Activated CD8-positive, alpha-beta memory T cell treated with anti-CD3 and anti-CD28 coated beads, Interleukin-2, amount 10 ng/mL, durations not matched to agents 7 days and 5 days (primary cell): Measurements from ENCODE around the gene CFD. TPM values are rescaled to one million over a fixed set of nuclear protein-coding genes. Genes with fewer than 3 reads are reported as not detected.
"Not testable (repeated sequence)": the region's sequence is repeated elsewhere in the genome, so short reads cannot be mapped to it uniquely, and the experiment has no call there.

Experiments used
- ATAC-seq: fragments of 150-1000 bp; cut with Tn5 transposase; one replicate; pipeline ENCODE4 v1.10.0; 2021; ENCODE audit warnings: moderate library complexity
- CTCF ChIA-PET: fragments of 350-600 bp; sonication (Branson Sonifier 250); formaldehyde crosslinking; loops from one replicate; lab custom pipeline; 2021; ENCODE audit warnings: antibody characterized with exemption; lab: Charles Lee
- DNase-seq: peaks from one replicate; pipeline ENCODE4 v3.0.0-alpha.2; 2020
- H3K27ac Mint-ChIP-seq: one replicate; pipeline ENCODE4 v1.8.0; 2021; ENCODE audit warnings: mild to moderate bottlenecking, mixed read lengths
- H3K27me3 Mint-ChIP-seq: one replicate; pipeline ENCODE4 v1.8.0; 2021; ENCODE audit warnings: mixed read lengths
- H3K36me3 Mint-ChIP-seq: one replicate; pipeline ENCODE4 v1.8.0; 2021; ENCODE audit warnings: mild to moderate bottlenecking, mixed read lengths
- H3K4me1 Mint-ChIP-seq: one replicate; pipeline ENCODE4 v1.8.0; 2021; ENCODE audit warnings: mixed read lengths
- H3K4me3 Mint-ChIP-seq: one replicate; pipeline ENCODE4 v1.8.0; 2021; ENCODE audit warnings: mild to moderate bottlenecking, moderate library complexity, mixed read lengths
- H3K9me3 Mint-ChIP-seq: one replicate; pipeline ENCODE4 v1.8.0; 2022; ENCODE audit warnings: low read depth, mixed read lengths
- total RNA-seq, 2 experiments: library from RNA; stranded (reverse); gene quantifications; one replicate each; pipeline ENCODE4 v1.2.3, GENCODE V29; 2021

The CFD gene
- total RNA-seq, 2 experiments from 2014 or later, result 0.66 to 1.5 TPM

DNA sequence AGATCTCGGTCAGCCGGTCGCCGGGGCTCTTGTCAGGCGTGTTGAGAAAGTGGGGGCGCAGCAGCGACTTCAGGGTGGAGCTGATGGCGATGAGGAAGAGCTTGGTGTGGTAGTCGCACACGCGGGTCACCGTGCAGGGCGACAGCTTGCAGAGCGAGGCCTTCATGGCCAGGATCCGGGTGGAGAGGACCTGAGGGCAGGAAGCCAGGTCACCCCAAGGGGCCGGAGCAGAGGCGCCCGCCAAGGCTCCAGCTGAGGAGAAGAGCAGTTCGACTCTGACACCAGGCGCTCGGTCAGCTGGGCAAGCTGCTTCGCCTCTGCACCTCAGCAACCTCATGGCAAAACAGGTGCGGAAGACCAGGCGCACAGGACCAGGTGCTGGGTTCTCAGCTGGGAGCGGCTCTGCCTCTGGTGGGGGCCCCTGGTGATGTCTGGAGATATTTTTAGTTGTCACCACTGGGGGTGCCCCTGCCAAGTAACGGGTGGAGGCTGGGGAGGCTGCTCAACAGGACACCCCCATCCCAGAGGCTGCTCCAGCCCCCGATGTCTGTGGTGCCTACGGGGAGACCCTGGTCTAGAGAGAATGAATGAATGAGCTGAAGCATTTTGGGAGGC is 15.9 kb downstream of the CFD start:
- CTCF ChIA-PET, result interaction anchor here (0.9 kb wide), 1 partner anchor 18 kb away, joined by 4 read pairs; the partner anchor contains the start of genes MED16 and RNU6-9
- no peaks in the 10 kb centered on the region for H3K27me3 Mint-ChIP-seq

DNA sequence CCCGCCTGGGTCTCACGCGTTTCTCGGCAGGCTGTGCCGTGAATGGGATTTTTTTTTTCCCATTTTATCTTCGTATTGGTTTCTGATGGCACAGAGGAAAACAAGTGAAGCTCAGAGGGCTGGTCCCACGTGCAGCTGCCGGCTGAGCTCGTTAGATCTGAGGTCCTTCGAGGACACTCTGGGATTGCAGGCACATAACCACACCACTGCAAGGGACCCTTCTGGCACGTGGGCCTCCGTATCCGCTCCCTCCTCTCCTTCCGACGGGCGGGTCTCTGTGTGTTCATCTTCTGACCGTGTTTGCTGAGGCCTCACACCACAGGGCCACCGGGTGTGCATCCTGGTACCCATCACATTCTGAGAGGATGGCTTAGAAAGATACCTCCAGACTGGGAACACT is 16.6 kb downstream of the CFD start:
- Mint-ChIP-seq H3K4me1 (peaks cover 9% of the 10 kb centered on the region), H3K9me3 (no peaks in the 10 kb centered on the region), H3K4me3 (no peak overlapping the region), H3K27ac (no peak overlapping the region), H3K36me3 (peaks cover 1% of the 10 kb centered on the region), H3K27me3 (no peaks in the 10 kb centered on the region)
- CTCF ChIA-PET, result interaction anchor here (0.9 kb wide), 1 partner anchor 17 kb away, joined by 4 read pairs; the partner anchor contains the start of genes MED16 and RNU6-9
- ATAC-seq, result no peak
- no peak for DNase-seq

More for the DNA sequence above, 15.9 kb downstream of the CFD start:
- peak overlapping the region; percentile 48 for H3K27ac Mint-ChIP-seq
- DNase-seq, result no peak
- H3K4me3 Mint-ChIP-seq, result no peak overlapping the region
- H3K9me3 Mint-ChIP-seq, result no peaks in the 10 kb centered on the region
- H3K36me3 Mint-ChIP-seq, result peaks cover 1% of the 10 kb centered on the region
- peaks cover 9% of the 10 kb centered on the region for H3K4me1 Mint-ChIP-seq
- no peak for ATAC-seq

DNA sequence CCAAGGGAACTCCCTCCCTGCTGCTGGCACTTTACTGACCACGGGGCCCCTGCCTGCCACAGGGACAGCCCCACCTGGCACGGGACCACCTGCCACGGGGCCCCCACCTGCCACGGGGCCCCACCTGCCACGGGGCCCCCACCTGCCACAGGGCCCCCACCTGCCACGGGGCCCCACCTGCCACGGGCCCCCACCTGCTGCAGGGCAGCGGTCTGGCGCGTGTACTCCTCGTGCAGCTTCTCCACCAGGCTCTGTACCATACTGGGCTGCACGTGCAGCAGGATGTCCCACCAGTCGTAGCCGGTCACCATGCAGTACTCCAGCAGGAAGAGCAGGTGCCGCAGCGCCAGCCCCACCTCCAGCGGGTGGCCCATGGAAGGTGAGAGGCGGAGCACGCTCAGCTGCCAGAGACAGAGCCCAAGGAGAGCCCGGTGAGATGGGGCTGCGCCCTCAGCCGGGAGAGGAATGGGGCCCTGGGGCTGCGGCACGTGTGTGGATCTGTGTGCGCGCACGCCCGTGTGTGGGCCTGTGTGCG is 17.4 kb downstream of the CFD start:
- no peak for DNase-seq
- CTCF ChIA-PET, result interaction anchor here (1.0 kb wide), 1 partner anchor 107 kb away, joined by 3 read pairs; the partner anchor contains the start of gene WDR18

DNA sequence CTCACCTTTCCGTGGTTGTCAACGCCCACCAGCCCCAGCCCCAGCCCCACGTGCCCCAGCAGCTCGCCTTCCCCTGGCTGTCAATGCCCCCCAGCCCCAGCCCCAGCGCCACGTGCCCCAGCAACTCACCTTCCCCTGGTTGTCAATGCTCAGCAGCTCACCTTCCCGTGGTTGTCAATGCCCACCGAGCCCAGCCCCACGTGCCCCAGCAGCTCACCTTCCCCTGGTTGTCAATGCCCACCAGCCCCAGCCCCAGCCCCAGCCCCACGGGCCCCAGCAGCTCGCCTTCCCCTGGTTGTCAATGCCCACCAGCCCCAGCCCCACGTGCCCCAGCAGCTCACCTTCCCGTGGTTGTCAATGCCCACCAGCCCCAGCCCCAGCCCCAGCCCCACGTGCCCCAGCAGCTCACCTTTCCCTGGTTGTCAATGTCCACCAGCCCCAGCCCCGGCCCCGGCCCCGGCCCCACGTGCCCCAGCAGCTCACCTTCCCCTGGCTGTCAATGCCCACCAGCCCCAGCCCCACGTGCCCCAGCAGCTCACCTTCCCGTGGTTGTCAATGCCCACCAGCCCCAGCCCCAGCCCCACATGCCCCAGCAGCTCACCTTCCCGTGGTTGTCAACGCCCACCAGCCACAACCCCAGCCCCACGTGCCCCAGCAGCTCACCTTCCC is 18.7 kb downstream of the CFD start:
- H3K36me3 Mint-ChIP-seq, H3K9me3 Mint-ChIP-seq, H3K27ac Mint-ChIP-seq, H3K4me3 Mint-ChIP-seq, H3K27me3 Mint-ChIP-seq, ATAC-seq, H3K4me1 Mint-ChIP-seq, DNase-seq: not testable (repeated sequence)
- CTCF ChIA-PET, result interaction anchor here (2.3 kb wide), 1 partner anchor 14 kb away, joined by 6 read pairs; no protein-coding TSS in a partner anchor

More for the DNA sequence above, 17.4 kb downstream of the CFD start:
- Mint-ChIP-seq H3K36me3 (peaks cover 3% of the 10 kb centered on the region), H3K4me1 (peaks cover 7% of the 10 kb centered on the region), H3K27me3 (no peaks in the 10 kb centered on the region), H3K9me3 (no peaks in the 10 kb centered on the region), H3K27ac (no peak overlapping the region), H3K4me3 (no peak overlapping the region)
- no peak for ATAC-seq

DNA sequence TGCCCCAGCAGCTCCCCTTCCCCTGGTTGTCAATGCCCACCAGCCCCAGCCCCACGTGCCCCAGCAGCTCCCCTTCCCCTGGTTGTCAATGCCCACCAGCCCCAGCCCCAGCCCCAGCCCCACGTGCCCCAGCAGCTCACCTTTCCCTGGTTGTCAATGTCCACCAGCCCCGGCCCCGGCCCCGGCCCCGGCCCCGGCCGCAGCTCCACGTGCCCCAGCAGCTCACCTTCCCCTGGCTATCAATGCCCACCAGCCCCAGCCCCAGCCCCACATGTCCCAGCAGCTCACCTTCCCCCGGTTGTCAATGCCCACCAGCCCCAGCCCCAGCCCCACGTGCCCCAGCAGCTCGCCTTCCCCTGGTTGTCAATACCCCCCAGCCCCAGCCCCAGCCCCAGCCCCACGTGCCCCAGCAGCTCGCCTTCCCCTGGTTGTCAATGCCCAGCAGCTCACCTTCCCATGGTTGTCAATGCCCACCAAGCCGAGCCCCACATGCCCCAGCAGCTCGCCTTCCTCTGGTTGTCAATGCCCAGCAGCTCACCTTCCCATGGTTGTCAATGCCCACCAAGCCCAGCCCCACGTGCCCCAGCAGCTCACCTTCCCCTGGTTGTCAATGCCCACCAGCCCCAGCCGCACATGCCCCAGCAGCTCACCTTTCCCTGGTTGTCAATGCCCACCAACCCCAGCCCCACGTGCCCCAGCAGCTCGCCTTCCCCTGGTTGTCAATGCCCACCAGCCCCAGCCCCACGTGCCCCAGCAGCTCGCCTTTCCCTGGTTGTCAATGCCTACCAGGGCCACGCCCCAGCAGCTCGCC is 19.5 kb downstream of the CFD start:
- H3K36me3 Mint-ChIP-seq, H3K4me1 Mint-ChIP-seq, DNase-seq, H3K27ac Mint-ChIP-seq, H3K9me3 Mint-ChIP-seq, H3K27me3 Mint-ChIP-seq, ATAC-seq, H3K4me3 Mint-ChIP-seq: not testable (repeated sequence)
- CTCF ChIA-PET, result interaction anchor here (2.3 kb wide), 1 partner anchor 15 kb away, joined by 6 read pairs; no protein-coding TSS in a partner anchor

DNA sequence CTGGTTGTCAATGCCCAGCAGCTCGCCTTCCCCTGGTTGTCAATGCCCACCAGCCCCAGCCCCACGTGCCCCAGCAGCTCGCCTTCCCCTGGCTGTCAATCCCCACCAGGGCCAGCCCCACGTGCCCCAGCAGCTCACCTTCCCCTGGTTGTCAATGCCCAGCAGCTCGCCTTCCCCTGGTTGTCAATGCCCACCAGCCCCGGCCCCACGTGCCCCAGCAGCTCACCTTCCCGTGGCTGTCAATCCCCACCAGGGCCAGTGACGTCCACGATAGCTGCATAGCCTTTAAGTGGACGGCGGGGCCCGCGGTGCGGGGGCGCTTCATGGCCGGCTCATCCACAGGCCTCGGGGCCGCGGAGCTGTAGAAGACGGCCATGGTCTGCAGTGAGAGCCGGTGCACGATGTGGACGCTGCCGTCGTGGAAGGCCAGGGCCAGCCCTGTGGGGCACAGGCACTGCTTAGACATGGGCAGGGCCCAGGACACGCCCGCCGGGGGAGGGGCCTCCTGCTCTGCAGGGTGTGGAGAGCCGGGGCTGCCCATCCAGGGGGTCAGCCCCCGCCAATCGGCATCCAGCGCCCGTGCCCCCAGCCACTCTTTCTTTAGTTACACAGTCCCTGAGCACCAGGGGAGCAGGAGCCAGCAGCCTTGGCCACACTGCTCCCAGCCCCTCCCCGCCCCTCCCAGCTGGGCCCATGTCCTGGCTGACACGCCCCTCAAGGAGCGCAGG is 20.4 kb downstream of the CFD start:
- Mint-ChIP-seq H3K4me3 (no peak overlapping the region), H3K27me3 (no peaks in the 10 kb centered on the region), H3K27ac (no peak overlapping the region), H3K36me3 (peaks cover 6% of the 10 kb centered on the region), H3K9me3 (no peaks in the 10 kb centered on the region), H3K4me1 (no peaks in the 10 kb centered on the region)
- CTCF ChIA-PET, result interaction anchor here (2.3 kb wide), 1 partner anchor 16 kb away, joined by 6 read pairs; no protein-coding TSS in a partner anchor
- ATAC-seq (no peak), DNase-seq (no peak)

DNA sequence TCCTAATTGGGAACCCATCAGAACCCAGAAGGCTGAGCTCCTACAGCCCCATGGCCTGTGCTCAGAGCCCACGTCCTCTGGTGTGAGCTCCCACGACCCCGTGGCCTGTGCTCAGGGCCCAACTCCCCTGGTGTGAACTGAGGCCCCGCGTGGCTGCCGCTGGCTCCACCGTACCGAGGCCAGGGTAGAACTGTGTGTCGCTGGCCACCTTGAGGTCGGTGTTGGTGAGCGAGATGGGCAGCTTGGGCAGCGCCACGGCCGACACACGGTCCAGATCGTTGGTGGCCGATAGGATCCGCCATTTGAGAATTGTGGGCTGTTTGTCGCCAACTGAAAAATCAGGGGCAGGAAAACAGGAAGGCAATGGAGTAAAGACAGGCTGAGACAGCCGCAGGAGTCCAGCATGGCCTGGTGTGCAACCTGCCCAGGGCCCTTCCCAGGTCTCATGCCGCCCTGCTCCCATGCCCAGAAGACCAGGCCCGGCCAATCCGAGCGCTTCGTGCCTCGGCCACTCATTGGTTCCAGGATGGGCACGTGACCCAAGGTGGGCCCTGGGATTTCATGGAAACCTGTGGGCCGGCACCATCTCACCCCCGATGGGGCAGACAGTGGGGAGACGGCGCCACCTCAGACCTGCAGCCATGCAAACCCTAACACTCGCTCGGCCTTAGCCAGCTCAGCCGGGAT is 22.1 kb downstream of the CFD start:
- Mint-ChIP-seq H3K27me3 (no peaks in the 10 kb centered on the region), H3K36me3 (peaks cover 6% of the 10 kb centered on the region), H3K9me3 (no peaks in the 10 kb centered on the region), H3K4me1 (peaks cover 3% of the 10 kb centered on the region), H3K4me3 (no peak overlapping the region), H3K27ac (no peak overlapping the region)
- CTCF ChIA-PET, result no interaction called here
- ATAC-seq (no peak), DNase-seq (no peak)

DNA sequence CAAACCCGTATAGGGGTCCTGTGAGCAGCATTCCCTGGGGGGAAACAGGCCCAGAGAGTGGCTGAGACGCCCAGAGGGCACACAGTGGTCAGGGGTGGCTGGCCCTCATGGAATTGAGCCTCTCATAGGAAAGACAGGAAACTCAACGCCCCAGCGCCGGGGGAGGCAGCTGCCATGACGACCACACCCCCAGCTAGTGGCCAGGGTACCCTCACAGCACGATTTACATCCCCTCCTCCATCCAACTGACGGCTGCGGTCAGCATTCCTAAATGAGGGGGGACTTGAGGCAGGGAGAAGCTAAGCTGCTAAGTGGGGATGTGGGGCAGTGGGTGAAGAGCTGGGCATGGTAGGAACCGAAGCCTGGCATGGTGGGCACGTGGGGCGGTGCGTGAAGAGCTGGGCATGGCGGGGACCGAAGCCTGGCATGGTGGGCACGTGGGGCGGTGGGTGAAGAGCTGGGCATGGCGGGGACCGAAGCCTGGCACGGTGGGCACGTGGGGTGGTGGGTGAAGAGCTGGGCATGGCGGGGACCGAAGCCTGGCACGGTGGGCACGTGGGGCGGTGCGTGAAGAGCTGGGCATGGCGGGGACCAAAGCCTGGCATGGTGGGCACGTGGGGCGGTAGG is 23.5 kb downstream of the CFD start:
- no peaks in the 10 kb centered on the region for H3K9me3 Mint-ChIP-seq
- H3K27ac Mint-ChIP-seq, result no peak overlapping the region
- H3K36me3 Mint-ChIP-seq, result peaks cover 10% of the 10 kb centered on the region
- ATAC-seq, result no peak
- DNase-seq, result no peak
- no peak overlapping the region for H3K4me3 Mint-ChIP-seq
- peaks cover 9% of the 10 kb centered on the region for H3K4me1 Mint-ChIP-seq
- H3K27me3 Mint-ChIP-seq, result no peaks in the 10 kb centered on the region
- CTCF ChIA-PET, result interaction anchor here (0.9 kb wide), 1 partner anchor 31 kb away, joined by 3 read pairs; no protein-coding TSS in a partner anchor

DNA sequence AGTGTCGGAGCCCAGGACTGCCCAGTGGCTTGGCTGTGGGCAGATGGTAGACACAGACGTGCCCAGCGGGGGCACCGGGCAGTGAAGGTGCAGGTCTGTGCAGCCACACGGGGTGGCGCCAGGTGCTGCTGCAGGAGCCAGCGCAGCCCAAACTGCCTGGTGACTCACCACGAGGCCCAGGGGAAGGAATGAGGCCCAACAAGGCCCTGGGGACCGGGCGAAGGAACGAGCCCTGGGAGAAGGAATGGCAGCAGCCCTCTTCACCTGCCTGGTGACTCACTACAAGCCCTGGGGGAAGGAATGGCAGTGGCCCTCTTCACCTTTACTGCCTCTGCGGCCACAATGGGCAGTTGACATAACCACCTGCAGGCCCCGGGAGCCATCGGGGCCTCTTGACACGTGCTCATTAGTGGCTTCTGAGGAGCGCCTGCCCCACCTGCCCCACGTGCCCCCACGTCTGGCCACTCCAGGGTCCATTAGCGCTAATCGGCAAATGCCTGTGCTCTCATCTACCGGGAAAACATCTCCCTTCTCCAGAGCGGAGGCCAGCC is 24.3 kb downstream of the CFD start:
- peaks cover 10% of the 10 kb centered on the region for H3K36me3 Mint-ChIP-seq
- no peak overlapping the region for H3K4me3 Mint-ChIP-seq
- ATAC-seq (no peak), DNase-seq (no peak)
- H3K9me3 Mint-ChIP-seq, result no peaks in the 10 kb centered on the region
- no peaks in the 10 kb centered on the region for H3K27me3 Mint-ChIP-seq
- CTCF ChIA-PET, result no interaction called here
- H3K27ac Mint-ChIP-seq, result no peak overlapping the region
- peaks cover 12% of the 10 kb centered on the region for H3K4me1 Mint-ChIP-seq

DNA sequence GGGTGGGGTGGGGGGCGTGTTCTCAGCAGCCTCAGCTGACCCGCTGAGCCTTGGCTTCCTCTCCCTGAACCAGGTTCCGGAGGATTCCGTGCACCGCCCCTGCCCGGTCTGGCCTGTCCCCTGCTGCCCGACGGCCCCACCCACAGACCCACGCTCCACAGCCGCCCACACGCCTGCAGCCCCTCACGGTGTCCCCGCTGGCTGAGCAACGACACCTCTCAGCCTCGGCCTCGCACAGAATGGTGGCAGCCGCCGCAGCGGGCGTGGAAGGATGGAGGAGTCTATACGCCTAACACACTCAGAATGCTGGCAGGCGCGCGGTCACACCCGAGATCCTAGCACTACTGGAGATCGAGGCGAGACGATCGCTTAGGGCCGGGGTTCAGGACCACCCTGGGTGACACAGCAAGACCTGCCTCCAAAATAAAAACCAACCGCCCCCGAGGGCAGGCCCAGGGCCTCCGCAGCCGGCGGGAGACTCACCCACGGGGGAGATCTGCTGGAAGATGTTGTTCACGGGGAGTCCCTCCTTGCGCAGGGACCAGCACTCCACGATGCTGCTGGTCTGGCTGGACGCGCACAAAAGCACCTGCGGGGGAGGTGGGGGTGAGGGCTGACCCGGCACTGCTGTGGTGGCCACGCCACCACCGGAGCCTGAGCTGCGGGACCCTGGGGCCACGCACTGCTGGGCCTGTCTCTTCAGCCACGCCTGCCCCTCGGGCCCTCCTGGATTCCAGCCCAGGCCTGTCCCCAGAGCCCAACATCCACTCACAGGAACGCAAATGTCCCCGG is 25.2 kb downstream of the CFD start:
- H3K36me3 Mint-ChIP-seq, result peaks cover 11% of the 10 kb centered on the region
- H3K4me3 Mint-ChIP-seq, result no peak overlapping the region
- H3K27ac Mint-ChIP-seq, result no peak overlapping the region
- peaks cover 18% of the 10 kb centered on the region for H3K4me1 Mint-ChIP-seq
- CTCF ChIA-PET, result no interaction called here
- H3K9me3 Mint-ChIP-seq, result no peaks in the 10 kb centered on the region
- no peak for ATAC-seq
- no peaks in the 10 kb centered on the region for H3K27me3 Mint-ChIP-seq
- no peak for DNase-seq

DNA sequence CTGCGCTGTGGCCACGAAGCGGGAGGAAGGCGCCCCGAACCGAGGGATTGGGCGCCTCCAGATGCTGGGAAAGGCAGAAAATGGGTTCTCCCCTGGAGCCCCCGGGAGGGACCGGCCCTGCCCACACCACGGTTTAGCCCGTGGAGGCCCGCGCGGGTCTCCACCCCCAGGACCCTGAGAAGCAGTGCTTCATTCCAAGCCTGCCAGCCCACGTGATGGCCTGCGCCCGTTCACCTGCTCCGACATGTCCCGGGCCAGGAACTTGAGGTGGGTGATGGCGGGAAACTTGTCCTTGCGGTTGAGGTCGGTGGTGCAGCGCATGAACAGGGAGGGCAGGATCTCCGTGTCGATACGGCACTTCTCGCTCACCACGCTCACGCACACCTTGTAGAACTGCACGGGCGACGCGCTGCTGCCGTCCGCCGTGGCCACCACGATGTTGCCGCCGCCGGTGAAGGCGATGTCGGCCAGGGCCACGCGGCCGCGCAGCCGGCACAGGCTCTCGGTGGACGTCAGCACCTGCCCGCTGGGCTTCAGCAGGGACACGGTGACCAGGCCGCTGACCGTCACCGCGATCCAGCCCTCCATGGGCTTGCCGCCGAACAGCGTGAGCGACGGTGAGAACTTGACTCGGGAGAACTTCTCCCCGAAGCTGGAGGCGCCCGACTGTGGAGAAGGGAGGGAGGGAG is 26.2 kb downstream of the CFD start:
- H3K4me1 Mint-ChIP-seq, result peaks cover 19% of the 10 kb centered on the region
- no peaks in the 10 kb centered on the region for H3K27me3 Mint-ChIP-seq
- DNase-seq, result no peak
- H3K9me3 Mint-ChIP-seq, result no peaks in the 10 kb centered on the region
- no peak overlapping the region for H3K27ac Mint-ChIP-seq
- ATAC-seq, result no peak
- H3K36me3 Mint-ChIP-seq, result peaks cover 13% of the 10 kb centered on the region
- H3K4me3 Mint-ChIP-seq, result no peak overlapping the region
- CTCF ChIA-PET, result no interaction called here
